ENCODE results near the gene TMEM120B. TPM values are rescaled to one million over a fixed set of nuclear protein-coding genes. Genes with fewer than 3 reads are reported as not detected.

Gene TMEM120B
- total RNA-seq, 1 donor from 2014 or later = 3.9 TPM

DNA sequence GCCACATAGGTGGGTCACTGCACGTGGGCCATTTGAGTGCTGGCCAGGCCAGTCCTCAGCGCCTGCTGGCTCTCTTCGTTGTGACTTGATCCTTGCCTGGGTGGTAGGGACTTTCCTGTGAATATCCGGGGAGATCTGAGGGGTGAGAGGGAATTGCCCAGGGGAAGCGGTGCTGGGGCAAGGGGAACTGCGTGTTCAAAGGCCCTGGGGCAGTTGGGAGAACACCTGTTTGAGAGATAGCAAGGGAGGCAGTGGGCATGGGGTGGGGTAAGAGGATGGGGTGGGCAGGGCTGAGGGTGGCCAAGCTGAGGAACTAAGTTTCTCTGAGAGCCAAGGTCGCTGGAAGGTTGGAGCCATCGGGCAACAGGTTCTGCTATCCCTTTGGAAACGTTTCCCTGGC lies 116.3 kb downstream of the TMEM120B start:
- no peak for DNase-seq (ENCODE audit: extremely low spot score in 2 of 2)
- no peak overlapping the region for H3K27ac ChIP-seq
- no peaks in the 10 kb centered on the region for H3K4me1 ChIP-seq
- H3K4me3 ChIP-seq = no peak overlapping the region
- H3K36me3 ChIP-seq = peaks cover 0 to 69% of the 10 kb centered on the region in 2 donors
- H3K9me3 ChIP-seq = no peaks in the 10 kb centered on the region
- no peaks in the 10 kb centered on the region for H3K27me3 ChIP-seq
- intact Hi-C loops (cut with DNase I) = no loop called here
- TF ChIP-seq POLR2A (IDR thresholded peaks at IDR 0.05) = no peak
- TF ChIP-seq POLR2AphosphoS5 (IDR thresholded peaks at IDR 0.05; ENCODE audit: insufficient read depth in 1 of 2, low read depth in 1 of 2) = no peak
- TF ChIP-seq, protein P1, sequence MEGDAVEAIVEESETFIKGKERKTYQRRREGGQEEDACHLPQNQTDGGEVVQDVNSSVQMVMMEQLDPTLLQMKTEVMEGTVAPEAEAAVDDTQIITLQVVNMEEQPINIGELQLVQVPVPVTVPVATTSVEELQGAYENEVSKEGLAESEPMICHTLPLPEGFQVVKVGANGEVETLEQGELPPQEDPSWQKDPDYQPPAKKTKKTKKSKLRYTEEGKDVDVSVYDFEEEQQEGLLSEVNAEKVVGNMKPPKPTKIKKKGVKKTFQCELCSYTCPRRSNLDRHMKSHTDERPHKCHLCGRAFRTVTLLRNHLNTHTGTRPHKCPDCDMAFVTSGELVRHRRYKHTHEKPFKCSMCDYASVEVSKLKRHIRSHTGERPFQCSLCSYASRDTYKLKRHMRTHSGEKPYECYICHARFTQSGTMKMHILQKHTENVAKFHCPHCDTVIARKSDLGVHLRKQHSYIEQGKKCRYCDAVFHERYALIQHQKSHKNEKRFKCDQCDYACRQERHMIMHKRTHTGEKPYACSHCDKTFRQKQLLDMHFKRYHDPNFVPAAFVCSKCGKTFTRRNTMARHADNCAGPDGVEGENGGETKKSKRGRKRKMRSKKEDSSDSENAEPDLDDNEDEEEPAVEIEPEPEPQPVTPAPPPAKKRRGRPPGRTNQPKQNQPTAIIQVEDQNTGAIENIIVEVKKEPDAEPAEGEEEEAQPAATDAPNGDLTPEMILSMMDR (IDR thresholded peaks at IDR 0.05) = no peak

DNA sequence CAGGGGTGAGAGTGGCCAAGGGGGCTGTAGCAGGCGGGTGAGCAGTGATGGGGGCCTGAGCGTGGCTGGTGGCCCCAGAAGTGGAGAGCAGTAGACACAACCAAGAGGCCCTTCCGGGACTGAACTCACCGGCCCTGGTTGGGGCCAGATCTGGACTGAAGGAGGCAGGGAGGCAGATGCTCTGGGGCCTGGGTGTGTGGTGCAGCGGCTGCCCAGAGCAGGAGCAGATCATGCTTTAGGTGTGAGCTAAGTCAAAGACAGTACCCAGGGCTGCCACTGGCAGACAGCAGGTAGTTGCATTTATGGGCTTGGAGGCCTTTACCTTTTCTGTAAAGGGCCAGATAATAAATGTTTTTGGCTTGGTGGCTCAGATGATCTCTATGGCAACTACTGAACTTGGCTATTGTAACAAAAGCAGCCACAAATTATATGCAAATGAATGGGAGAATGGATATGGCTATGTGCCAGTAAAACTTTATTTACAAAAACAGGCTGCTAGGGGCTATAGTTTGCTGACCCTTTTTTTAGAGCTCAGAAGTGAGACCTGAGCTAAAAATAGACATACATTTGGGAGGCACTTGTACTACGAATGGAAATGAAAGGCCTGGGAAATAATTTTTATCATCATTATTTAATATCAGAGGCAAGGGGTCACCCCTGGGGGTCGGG lies 116.8 kb downstream of the TMEM120B start:
- Histone ChIP-seq H3K36me3 (peaks cover 0 to 64% of the 10 kb centered on the region in 2 donors), H3K9me3 (no peaks in the 10 kb centered on the region), H3K4me3 (no peak overlapping the region), H3K4me1 (no peaks in the 10 kb centered on the region), H3K27ac (no peak overlapping the region), H3K27me3 (no peaks in the 10 kb centered on the region)
- DNase-seq (ENCODE audit: extremely low spot score in 2 of 2) = no peak
- TF ChIP-seq POLR2AphosphoS5 (IDR thresholded peaks at IDR 0.05; ENCODE audit: insufficient read depth in 1 of 2, low read depth in 1 of 2) (no peak), POLR2A (IDR thresholded peaks at IDR 0.05) (no peak)
- TF ChIP-seq, protein P1 (IDR thresholded peaks at IDR 0.05) = no peak
- intact Hi-C loops (cut with DNase I) = no loop called here

DNA sequence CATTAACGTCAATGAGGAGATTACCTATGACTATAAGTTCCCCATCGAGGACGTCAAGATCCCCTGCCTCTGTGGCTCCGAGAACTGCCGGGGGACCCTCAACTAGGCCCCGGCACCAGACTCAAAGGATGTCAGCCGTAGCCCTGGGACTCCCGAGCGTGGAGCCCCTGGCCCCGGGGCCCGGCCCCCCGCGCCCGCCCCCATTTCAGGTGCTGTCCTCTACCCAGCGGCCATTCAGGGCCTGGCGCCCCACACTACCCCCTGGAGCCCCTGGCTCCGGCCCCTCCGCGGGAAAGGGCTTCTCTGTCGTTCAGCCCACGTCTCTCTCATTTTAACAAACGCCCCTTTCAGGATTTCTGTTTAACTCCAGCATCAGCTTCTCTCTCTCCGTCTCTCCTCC lies 117.6 kb downstream of the TMEM120B start:
- no peak for DNase-seq (ENCODE audit: extremely low spot score in 2 of 2)
- Histone ChIP-seq H3K27ac (no peak overlapping the region), H3K4me3 (no peak overlapping the region), H3K27me3 (no peaks in the 10 kb centered on the region), H3K36me3 (peaks cover 0 to 64% of the 10 kb centered on the region in 2 donors), H3K4me1 (no peaks in the 10 kb centered on the region), H3K9me3 (no peaks in the 10 kb centered on the region)
- TF ChIP-seq, protein P1 (IDR thresholded peaks at IDR 0.05) = no peak
- no peak for TF ChIP-seq POLR2A (IDR thresholded peaks at IDR 0.05)
- no peak for TF ChIP-seq POLR2AphosphoS5 (IDR thresholded peaks at IDR 0.05; ENCODE audit: insufficient read depth in 1 of 2, low read depth in 1 of 2)
- intact Hi-C loops (cut with DNase I) = no loop called here

DNA sequence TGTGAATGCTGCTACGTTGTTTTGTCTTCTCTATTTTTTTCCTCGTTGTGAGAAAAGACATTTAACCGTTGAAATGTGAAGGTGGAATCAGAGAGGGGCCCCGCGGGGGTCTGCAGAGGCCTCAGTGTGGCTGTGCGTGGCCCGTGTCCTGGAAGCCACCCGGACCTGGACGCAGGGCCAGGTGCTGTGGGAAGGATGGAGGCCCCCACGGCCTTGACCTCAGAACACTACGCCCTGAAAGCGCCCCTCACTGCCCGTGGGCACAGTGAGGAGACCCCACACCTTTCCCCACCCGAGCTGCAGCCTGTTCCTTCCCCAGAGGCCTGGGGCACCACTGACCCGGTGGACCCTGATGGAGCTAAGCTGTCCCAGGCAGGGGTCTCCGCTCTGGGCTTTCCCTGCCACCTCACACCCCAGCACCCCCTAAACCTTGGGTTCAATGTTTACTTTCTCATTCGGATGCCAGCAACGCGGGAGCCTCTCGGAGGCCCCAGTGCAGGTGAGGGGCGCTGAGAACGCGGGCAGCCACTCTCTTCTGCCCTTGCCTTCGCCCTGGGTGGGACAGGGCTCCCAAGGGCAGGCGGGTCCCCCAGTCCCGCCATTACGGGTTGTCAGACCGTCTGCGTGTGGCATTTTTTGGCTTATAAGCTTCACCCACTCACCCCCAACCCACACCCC lies 118.2 kb downstream of the TMEM120B start:
- no peaks in the 10 kb centered on the region for H3K27me3 ChIP-seq
- no peak overlapping the region for H3K27ac ChIP-seq
- no peaks in the 10 kb centered on the region for H3K9me3 ChIP-seq
- intact Hi-C loops (cut with DNase I) = no loop called here
- H3K36me3 ChIP-seq = peaks cover 0 to 64% of the 10 kb centered on the region in 2 donors
- no peak overlapping the region for H3K4me3 ChIP-seq
- no peak for DNase-seq (ENCODE audit: extremely low spot score in 2 of 2)
- no peaks in the 10 kb centered on the region for H3K4me1 ChIP-seq
- TF ChIP-seq POLR2A (IDR thresholded peaks at IDR 0.05) (no peak), POLR2AphosphoS5 (IDR thresholded peaks at IDR 0.05; ENCODE audit: insufficient read depth in 1 of 2, low read depth in 1 of 2) (no peak)
- TF ChIP-seq, protein P1 (IDR thresholded peaks at IDR 0.05) = no peak

Other genes starting within 250 kb of the TMEM120B start
- gene KDM2B, start 131.7 kb upstream of the TMEM120B start, total RNA-seq = 18.9 TPM
- 18.2 TPM for gene ORAI1, start 86.2 kb upstream of the TMEM120B start, total RNA-seq
- not detected for gene MORN3, start 43.1 kb upstream of the TMEM120B start, total RNA-seq
- 16.5 TPM for gene RHOF, start 80.9 kb downstream of the TMEM120B start, total RNA-seq
- 10.6 TPM for gene SETD1B, start 91.3 kb downstream of the TMEM120B start, total RNA-seq
- gene HPD, start 146.1 kb downstream of the TMEM120B start, total RNA-seq = not detected
- gene PSMD9, start 176.0 kb downstream of the TMEM120B start, total RNA-seq = 46.2 TPM
- gene CFAP251, start 205.8 kb downstream of the TMEM120B start, total RNA-seq = 8.8 TPM